HUES6 (cell line): ENCODE data around the gene BRSK2.
"Not testable (repeated sequence)": the region's sequence is repeated elsewhere in the genome, so short reads cannot be mapped to it uniquely, and the experiment has no call there.

Experiments
- H3K27ac ChIP-seq: 2 replicates; pipeline ENCODE4 v1.7.0; 2013; ENCODE audit warnings: low read depth, mild to moderate bottlenecking, low read length, inconsistent platforms
- H3K27me3 ChIP-seq: 2 replicates; pipeline ENCODE4 v1.6.1; 2013; ENCODE audit warnings: low read length; ENCODE audit not compliant: control insufficient read depth, insufficient read depth
- H3K36me3 ChIP-seq: 2 replicates; pipeline ENCODE4 v1.6.1; 2013; ENCODE audit warnings: low read length; ENCODE audit not compliant: control insufficient read depth, insufficient read depth
- H3K4me1 ChIP-seq: 2 replicates; pipeline ENCODE4 v1.6.1; 2013; ENCODE audit warnings: low read length; ENCODE audit not compliant: control insufficient read depth, insufficient read depth
- H3K4me3 ChIP-seq: 2 replicates; pipeline ENCODE4 v1.5.1; 2013; ENCODE audit warnings: low read depth, low read length
- H3K9ac ChIP-seq: one replicate; pipeline ENCODE4 v1.6.1; 2013; ENCODE audit warnings: mild to moderate bottlenecking, low read length
- H3K9me3 ChIP-seq: 2 replicates; pipeline ENCODE4 v1.6.1; 2013; ENCODE audit warnings: low read depth, low read length; ENCODE audit not compliant: control insufficient read depth, insufficient read depth

The BRSK2 gene

GRCh38 chr11:1389932-1390568 is at the start of gene BRSK2:
Gene BRSK2, plus strand, starts transcription at chr11:1389934. Its CDS starts 351 bp downstream, at chr11:1390285.
- Histone ChIP-seq H3K36me3 (no peaks in the 10 kb centered on the region), H3K9me3 (no peaks in the 10 kb centered on the region), H3K27me3 (peaks cover 44% of the 10 kb centered on the region), H3K9ac (peak within 1 kb of the TSS; percentile 34), H3K4me3 (peak within 1 kb of the TSS; percentile 74), H3K27ac (no peak within 1 kb of the TSS), H3K4me1 (peaks cover 19% of the 10 kb centered on the region)

GRCh38 chr11:1340111-1340510 is 49.6 kb upstream of the BRSK2 start:
- Histone ChIP-seq H3K9ac (no peak overlapping the region), H3K4me1 (peaks cover 7% of the 10 kb centered on the region; the same call in 1 of the 2 replicates), H3K27ac (no peak overlapping the region), H3K4me3 (no peak overlapping the region), H3K36me3 (no peaks in the 10 kb centered on the region), H3K27me3 (peaks cover 55% of the 10 kb centered on the region), H3K9me3 (no peaks in the 10 kb centered on the region)

- not testable (repeated sequence) for H3K9me3 ChIP-seq, H3K36me3 ChIP-seq, H3K9ac ChIP-seq, H3K4me1 ChIP-seq, H3K4me3 ChIP-seq, H3K27ac ChIP-seq
- peaks cover 45% of the 10 kb centered on the region for H3K27me3 ChIP-seq
Measured at GRCh38 chr11:1341226-1341625, 48.5 kb upstream of the BRSK2 start.

DNA sequence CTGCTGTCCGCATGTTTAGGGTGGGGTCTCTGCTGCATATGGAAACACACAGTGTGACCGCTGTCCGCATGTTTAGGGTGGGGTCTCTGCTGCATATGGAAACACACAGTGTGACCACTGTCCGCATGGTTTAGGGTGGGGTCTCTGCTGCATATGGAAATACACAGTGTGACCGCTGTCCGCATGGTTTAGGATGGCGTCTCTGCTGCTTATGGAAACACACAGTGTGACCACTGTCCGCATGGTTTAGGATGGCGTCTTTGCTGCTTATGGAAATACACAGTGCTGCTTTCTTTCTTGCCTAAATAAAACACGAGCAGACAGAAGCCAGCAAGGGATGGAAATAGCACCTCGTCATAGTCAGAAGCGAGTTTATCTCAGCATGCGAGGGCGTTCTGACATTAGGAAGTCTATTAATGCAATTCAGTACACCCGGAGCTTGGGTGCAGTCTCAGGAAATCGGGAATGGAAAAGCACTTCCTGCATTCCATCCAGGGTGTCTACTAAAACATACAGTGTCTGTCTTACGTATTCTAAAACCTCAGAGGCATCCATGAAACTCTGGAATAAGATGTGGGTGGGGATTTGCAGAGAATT is 47.7 kb upstream of the BRSK2 start:
- Histone ChIP-seq H3K27ac (no peak overlapping the region), H3K27me3 (peaks cover 39% of the 10 kb centered on the region), H3K4me3 (no peak overlapping the region), H3K4me1 (no peaks in the 10 kb centered on the region), H3K9me3 (no peaks in the 10 kb centered on the region), H3K36me3 (no peaks in the 10 kb centered on the region), H3K9ac (no peak overlapping the region)

- no peaks in the 10 kb centered on the region for H3K36me3 ChIP-seq
- no peak overlapping the region for H3K9ac ChIP-seq
- H3K4me1 ChIP-seq = no peaks in the 10 kb centered on the region
- no peak overlapping the region for H3K4me3 ChIP-seq
- H3K27me3 ChIP-seq = peaks cover 30% of the 10 kb centered on the region
- H3K27ac ChIP-seq = no peak overlapping the region
- H3K9me3 ChIP-seq = no peaks in the 10 kb centered on the region
Measured at GRCh38 chr11:1342946-1343345, 46.8 kb upstream of the BRSK2 start.

GRCh38 chr11:1343391-1344055 is 46.2 kb upstream of the BRSK2 start:
- no peak overlapping the region for H3K9ac ChIP-seq
- no peak overlapping the region for H3K27ac ChIP-seq
- H3K9me3 ChIP-seq = no peaks in the 10 kb centered on the region
- peaks cover 24% of the 10 kb centered on the region; the same call in 1 of the 2 replicates for H3K27me3 ChIP-seq
- H3K36me3 ChIP-seq = no peaks in the 10 kb centered on the region
- no peaks in the 10 kb centered on the region for H3K4me1 ChIP-seq
- no peak overlapping the region for H3K4me3 ChIP-seq

- no peaks in the 10 kb centered on the region for H3K9me3 ChIP-seq
- H3K9ac ChIP-seq = no peak overlapping the region
- H3K4me3 ChIP-seq = no peak overlapping the region
- H3K4me1 ChIP-seq = peaks cover 5% of the 10 kb centered on the region
- no peak overlapping the region for H3K27ac ChIP-seq
- H3K36me3 ChIP-seq = no peaks in the 10 kb centered on the region
- H3K27me3 ChIP-seq = peaks cover 18% of the 10 kb centered on the region; the same call in 1 of the 2 replicates
Measured at GRCh38 chr11:1344056-1344635, 45.6 kb upstream of the BRSK2 start.

- H3K9ac ChIP-seq = no peak overlapping the region
- no peak overlapping the region for H3K4me3 ChIP-seq
- H3K27ac ChIP-seq = no peak overlapping the region
- H3K36me3 ChIP-seq = no peaks in the 10 kb centered on the region
- H3K4me1 ChIP-seq = peaks cover 14% of the 10 kb centered on the region
- peaks cover 4% of the 10 kb centered on the region; the same call in 1 of the 2 replicates for H3K27me3 ChIP-seq
- no peaks in the 10 kb centered on the region for H3K9me3 ChIP-seq
Measured at GRCh38 chr11:1345737-1346513, 43.8 kb upstream of the BRSK2 start.

- H3K4me1 ChIP-seq = peaks cover 19% of the 10 kb centered on the region
- H3K9me3 ChIP-seq = no peaks in the 10 kb centered on the region
- H3K9ac ChIP-seq = no peak overlapping the region
- H3K4me3 ChIP-seq = no peak overlapping the region
- no peak overlapping the region for H3K27ac ChIP-seq
- H3K36me3 ChIP-seq = no peaks in the 10 kb centered on the region
- H3K27me3 ChIP-seq = peaks cover 4% of the 10 kb centered on the region; the same call in 1 of the 2 replicates
Measured at GRCh38 chr11:1346669-1347390, 42.9 kb upstream of the BRSK2 start.

- not testable (repeated sequence) for H3K9ac ChIP-seq, H3K27me3 ChIP-seq, H3K36me3 ChIP-seq, H3K9me3 ChIP-seq, H3K4me3 ChIP-seq, H3K27ac ChIP-seq
- peaks cover 19% of the 10 kb centered on the region for H3K4me1 ChIP-seq
Measured at GRCh38 chr11:1347411-1347999, 42.2 kb upstream of the BRSK2 start.
